H1 (cell line): ENCODE measurements around the gene CSHL1. TPM values are rescaled to one million over a fixed set of nuclear protein-coding genes. Genes with fewer than 3 reads are reported as not detected.

Experiments
- CTCF ChIA-PET: fragments of 300-600 bp; sonication (Branson Sonifier 250); formaldehyde crosslinking; loops from one replicate; lab custom pipeline; 2021; ENCODE audit not compliant: partially characterized antibody; lab: Charles Lee
- POLR2A ChIA-PET: fragments of 300-600 bp; sonication (Branson Sonifier 250); formaldehyde crosslinking; loops from one replicate; lab custom pipeline; 2021; ENCODE audit warnings: inconsistent platforms; ENCODE audit not compliant: partially characterized antibody; lab: Charles Lee
- DNase-seq, 2 experiments: peaks; one replicate each; pipeline versions ENCODE4 v3.0.0 to v3.0.0-alpha.2; 2010 to 2022; ENCODE audit warnings: low spot score in 2 of 2, low read depth in 1 of 2, mixed read lengths in 1 of 2
- FAIRE-seq: peaks from 2 replicates; lab custom pipeline; 2011; peaks lifted over from hg19 to GRCh38; lab: Jason Lieb, UNC
- H2AFZ ChIP-seq: 2 replicates; pipeline ENCODE4 v1.8.1; 2012; ENCODE audit warnings: low read length, inconsistent platforms
- H2AK5ac ChIP-seq: 2 replicates; pipeline ENCODE4 v1.6.1; 2013; ENCODE audit warnings: low read depth, low read length
- H2BK120ac ChIP-seq: replicated peaks from 2 replicates; pipeline ENCODE3; 2013; ENCODE audit warnings: low read depth, low read length, inconsistent platforms
- H2BK12ac ChIP-seq: 2 replicates; pipeline ENCODE4 v1.6.1; 2013; ENCODE audit warnings: low read depth, low read length
- H2BK15ac ChIP-seq: 2 replicates; pipeline ENCODE4 v1.6.1; 2013; ENCODE audit warnings: low read length
- H2BK20ac ChIP-seq: 2 replicates; pipeline ENCODE4 v1.6.1; 2013; ENCODE audit warnings: low read length
- H2BK5ac ChIP-seq: 2 replicates; pipeline ENCODE4 v1.6.1; 2013; ENCODE audit warnings: low read depth, low read length
- H3K14ac ChIP-seq: 2 replicates; pipeline ENCODE4 v1.6.1; 2013; ENCODE audit warnings: inconsistent platforms; ENCODE audit not compliant: insufficient read length
- H3K18ac ChIP-seq: 2 replicates; pipeline ENCODE4 v1.6.1; 2013; ENCODE audit warnings: low read length; ENCODE audit errors: extremely low read depth
- H3K23ac ChIP-seq: 2 replicates; pipeline ENCODE4 v1.6.1; 2013; ENCODE audit warnings: inconsistent platforms; ENCODE audit not compliant: insufficient read length
- H3K23me2 ChIP-seq: 2 replicates; pipeline ENCODE4 v1.6.1; 2013; ENCODE audit warnings: low read depth, low read length
- H3K27ac ChIP-seq: 2 replicates; pipeline ENCODE4 v1.6.1; 2011; ENCODE audit warnings: low read depth, low read length, inconsistent platforms
- H3K27me3 ChIP-seq, 4 experiments: replicated peaks in 1 of 4; 1 replicate in 1 of 4; 2 replicates in 3 of 4; pipeline versions ENCODE4 v1.6.1 to v1.8.1; 2011 to 2013; ENCODE audit warnings: low read length in 3 of 4, mild to moderate bottlenecking in 3 of 4, inconsistent platforms in 2 of 4, mixed read lengths in 2 of 4, moderate library complexity in 1 of 4; ENCODE audit not compliant: control insufficient read depth in 3 of 4, insufficient read depth in 3 of 4; ENCODE audit errors: extremely low read depth in 1 of 4
- H3K36me3 ChIP-seq, 4 experiments: 2 replicates each; pipeline versions ENCODE4 v1.6.1 to v1.8.1; 2011 to 2013; ENCODE audit warnings: mild to moderate bottlenecking in 4 of 4, low read length in 3 of 4, moderate library complexity in 2 of 4, control low read depth in 1 of 4, inconsistent platforms in 1 of 4; ENCODE audit not compliant: insufficient read depth in 4 of 4, control insufficient read depth in 2 of 4
- H3K4ac ChIP-seq: replicated peaks from 2 replicates; pipeline ENCODE3; 2013; ENCODE audit warnings: low read length, low read depth, mixed read lengths, inconsistent platforms; ENCODE audit not compliant: insufficient read length
- H3K4me1 ChIP-seq, 4 experiments: replicated peaks in 1 of 4; 1 replicate in 1 of 4; 2 replicates in 3 of 4; pipeline versions ENCODE4 v1.6.1 to v1.8.1; 2011 to 2013; ENCODE audit warnings: low read length in 3 of 4, inconsistent platforms in 2 of 4, mixed read lengths in 1 of 4; ENCODE audit not compliant: insufficient read depth in 4 of 4, control insufficient read depth in 3 of 4
- H3K4me2 ChIP-seq, 2 experiments: 2 replicates each; pipeline versions ENCODE4 v1.6.1 to v1.8.1; 2011 to 2013; ENCODE audit warnings: low read depth in 2 of 2, low read length in 2 of 2, control low read depth in 1 of 2, inconsistent platforms in 1 of 2, mild to moderate bottlenecking in 1 of 2; ENCODE audit not compliant: insufficient read depth in 1 of 2
- H3K4me3 ChIP-seq, 4 experiments: fragments of 200-600, 300-600 bp in 1 of 4; sonication (generic), shearing (Covaris generic), sonication (Bioruptor Twin) in 1 of 4; 2 replicates each; pipeline versions ENCODE4 v1.5.1 to v1.8.1; 2011 to 2016; ENCODE audit warnings: low read length in 4 of 4, low read depth in 3 of 4, control low read depth in 2 of 4, inconsistent platforms in 2 of 4, mild to moderate bottlenecking in 2 of 4, mixed read lengths in 1 of 4, moderate library complexity in 1 of 4; ENCODE audit not compliant: insufficient read depth in 2 of 4; ENCODE audit errors: extremely low read depth in 1 of 4
- H3K56ac ChIP-seq: replicated peaks from 2 replicates; pipeline ENCODE3; 2013; ENCODE audit warnings: low read depth, mild to moderate bottlenecking, mixed read lengths, low read length, inconsistent platforms; ENCODE audit not compliant: insufficient read length
- H3K79me1 ChIP-seq: 2 replicates; pipeline ENCODE4 v1.6.1; 2013; ENCODE audit warnings: low read depth, low read length, control low read depth
- H3K79me2 ChIP-seq, 2 experiments: 2 replicates each; pipeline versions ENCODE4 v1.6.1 to v1.8.1; 2012 to 2013; ENCODE audit warnings: low read length in 2 of 2, mild to moderate bottlenecking in 2 of 2, inconsistent platforms in 1 of 2; ENCODE audit not compliant: insufficient read depth in 2 of 2, control insufficient read depth in 1 of 2
- H3K9ac ChIP-seq, 4 experiments: replicated peaks in 1 of 4; 1 replicate in 1 of 4; 2 replicates in 3 of 4; pipeline versions ENCODE4 v1.6.1 to v1.8.1; 2011 to 2013; ENCODE audit warnings: low read depth in 3 of 4, low read length in 3 of 4, control low read depth in 2 of 4, mild to moderate bottlenecking in 2 of 4, moderate library complexity in 2 of 4, inconsistent platforms in 1 of 4; ENCODE audit errors: extremely low read depth in 1 of 4
- H3K9me3 ChIP-seq, 2 experiments: 2 replicates each; pipeline versions ENCODE4 v1.6.1 to v1.8.1; 2012 to 2013; ENCODE audit warnings: mild to moderate bottlenecking in 2 of 2, moderate library complexity in 2 of 2, control low read depth in 1 of 2, inconsistent platforms in 1 of 2, low read depth in 1 of 2, low read length in 1 of 2, mixed read lengths in 1 of 2; ENCODE audit not compliant: insufficient read depth in 2 of 2
- H4K20me1 ChIP-seq, 2 experiments: replicated peaks in 1 of 2; 2 replicates each; pipeline versions ENCODE3 to v1.8.1; 2011 to 2013; ENCODE audit warnings: inconsistent platforms in 2 of 2, low read length in 2 of 2, mild to moderate bottlenecking in 1 of 2; ENCODE audit not compliant: insufficient read depth in 2 of 2, control insufficient read depth in 1 of 2
- H4K5ac ChIP-seq: 2 replicates; pipeline ENCODE4 v1.6.1; 2013; ENCODE audit warnings: low read length, low read depth, mixed read lengths, inconsistent platforms; ENCODE audit not compliant: insufficient read length
- H4K8ac ChIP-seq: 2 replicates; pipeline ENCODE4 v1.8.0; 2013; ENCODE audit warnings: mild to moderate bottlenecking, moderate library complexity, low read length, inconsistent platforms; ENCODE audit not compliant: insufficient read depth; ENCODE audit errors: extremely low read depth
- H4K91ac ChIP-seq: replicated peaks from 2 replicates; pipeline ENCODE3; 2013; ENCODE audit warnings: low read length, mixed read lengths, inconsistent platforms; ENCODE audit not compliant: insufficient read length
- JUN ChIP-seq: IDR thresholded peaks from 2 replicates; pipeline ENCODE4 v1.6.1; 2011; ENCODE audit warnings: low read depth, mild to moderate bottlenecking, improper control_type of control experiment, low read length
- POLR2A ChIP-seq, 2 experiments: IDR thresholded peaks; 1 replicate in 1 of 2; 2 replicates in 1 of 2; pipeline ENCODE4 v1.6.1; 2011; ENCODE audit warnings: low read depth in 2 of 2, low read length in 2 of 2, mild to moderate bottlenecking in 2 of 2; ENCODE audit errors: control extremely low read depth in 1 of 2
- RAD21 ChIP-seq, 2 experiments: IDR thresholded peaks in 1 of 2; conservative IDR thresholded peaks in 1 of 2; 2 replicates each; pipeline ENCODE4 v1.6.1; 2011; ENCODE audit warnings: low read depth in 2 of 2, low read length in 2 of 2, improper control_type of control experiment in 1 of 2, inconsistent platforms in 1 of 2, mild to moderate bottlenecking in 1 of 2, moderate library complexity in 1 of 2
- RXRA ChIP-seq: IDR thresholded peaks from 2 replicates; pipeline ENCODE4 v1.6.1; 2011; ENCODE audit warnings: low read depth, mild to moderate bottlenecking, low read length, moderate library complexity; ENCODE audit not compliant: insufficient read depth
- SIN3A ChIP-seq, 2 experiments: IDR thresholded peaks in 1 of 2; conservative IDR thresholded peaks in 1 of 2; 2 replicates each; pipeline ENCODE4 v1.6.1; 2011 to 2012; ENCODE audit warnings: low read length in 2 of 2, improper control_type of control experiment in 1 of 2, low read depth in 1 of 2, mild to moderate bottlenecking in 1 of 2
- WGBS, 2 experiments: shearing (Covaris generic) in 1 of 2; methylation state at CpG; one replicate each; pipeline versions ENCODE4 v1.1.6 to v1.1.7; 2013 to 2015; ENCODE audit warnings: low lambda C conversion rate in 2 of 2, mixed read lengths in 2 of 2, inconsistent platforms in 1 of 2, low coverage in 1 of 2, missing lambda C conversion rate in 1 of 2; ENCODE audit not compliant: insufficient replicate concordance in 2 of 2, insufficient coverage in 1 of 2, insufficient read length in 1 of 2; ENCODE audit errors: extremely low coverage in 1 of 2, missing lambda C conversion rate in 1 of 2; 5-methylcytosine and 5-hydroxymethylcytosine counted together
- polyA plus RNA-seq, 7 experiments: library from polyadenylated mRNA; depleted of rRNA in 3 of 7; stranded (reverse) in 5 of 7; unstranded in 2 of 7; fragments of >200 nt in 5 of 7; fragments of 200-250 nt in 2 of 7; gene quantifications; 1 replicate in 5 of 7; 2 replicates in 1 of 7; 4 replicates in 1 of 7; pipeline versions ENCODE4 v1.2.1 to v1.2.3, GENCODE V29; 2011 to 2013; ENCODE audit warnings: missing spikeins in 2 of 7, mixed read lengths in 2 of 7
- total RNA-seq: library from RNA; stranded (reverse); fragmentation: NEBNext Ultra II Directional; extraction: Animal tissue kit (Norgen Biotek cat#: 25700); gene quantifications from 2 replicates; pipeline ENCODE4 v1.2.1, GENCODE V29; 2021

The CSHL1 gene
- total and polyA plus RNA-seq, 2 of the 8 experiments (the other 6 are each of a cell fraction or from before 2014, with no cell fraction given) = not detected

DNA sequence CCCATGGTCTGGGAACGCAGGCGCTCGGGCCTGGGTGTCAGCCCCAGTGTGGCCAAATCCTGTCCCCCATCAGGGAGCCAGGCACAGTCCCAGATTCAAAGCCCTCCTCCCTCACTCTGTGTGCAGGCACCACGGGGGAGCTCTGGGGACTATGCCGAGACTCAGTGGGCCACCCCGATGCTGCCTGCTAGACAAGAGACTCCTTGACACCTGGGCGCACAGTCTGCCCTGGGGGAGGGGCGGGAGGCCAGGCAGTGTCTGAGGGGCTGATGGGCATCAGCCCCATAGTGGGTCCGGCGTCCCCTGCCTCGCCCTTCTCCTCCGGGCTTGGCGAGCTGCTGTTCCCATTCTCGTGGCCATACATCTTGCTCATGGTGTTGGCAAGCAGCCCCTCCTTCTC, 29.5 kb upstream of the CSHL1 start:
- no peak overlapping the region for H4K5ac ChIP-seq
- DNase-seq (no peak), FAIRE-seq (no peak)
- H3K27ac ChIP-seq = no peak overlapping the region
- POLR2A ChIA-PET = interaction anchor here (0.7 to 1.6 kb wide), 4 partner anchors 10 to 194 kb away, joined by 3 to 8 read pairs (median 3); no protein-coding TSS in a partner anchor
- no peak overlapping the region for H3K18ac ChIP-seq
- no peak overlapping the region for H2BK5ac ChIP-seq
- no peak overlapping the region for H3K4me2 ChIP-seq
- H3K79me1 ChIP-seq = no peaks in the 10 kb centered on the region
- no peak overlapping the region for H3K14ac ChIP-seq
- no peak overlapping the region for H3K56ac ChIP-seq
- H2BK12ac ChIP-seq = no peak overlapping the region
- peaks cover 0 to 21% (median 1%) of the 10 kb centered on the region in 4 experiments; a peak in 4 of 8 replicates for H3K36me3 ChIP-seq
- no peak overlapping the region for H2BK120ac ChIP-seq
- H3K79me2 ChIP-seq = no peaks in the 10 kb centered on the region
- no peak overlapping the region for H2AK5ac ChIP-seq
- no peak overlapping the region for H4K91ac ChIP-seq
- H3K9ac ChIP-seq = no peak overlapping the region
- no peak overlapping the region for H2AFZ ChIP-seq
- no peak overlapping the region for H2BK20ac ChIP-seq
- H3K27me3 ChIP-seq = no peaks in the 10 kb centered on the region
- H3K4me3 ChIP-seq = no peak overlapping the region
- peaks cover 0 to 2% (median 0%) of the 10 kb centered on the region in 4 experiments; a peak in 2 of 7 replicates for H3K4me1 ChIP-seq
- no peak overlapping the region for H3K4ac ChIP-seq
- H4K8ac ChIP-seq = no peak overlapping the region
- CTCF ChIA-PET = interaction anchor here (0.5 to 6.1 kb wide), 18 partner anchors 9 to 113 kb away, joined by 3 to 64 read pairs (median 4); partner anchors contain the start of genes CD79B and GH1
- H2BK15ac ChIP-seq = no peak overlapping the region
- no peaks in the 10 kb centered on the region for H3K23me2 ChIP-seq
- H4K20me1 ChIP-seq = peaks cover 0 to 5% of the 10 kb centered on the region in 2 experiments
- H3K9me3 ChIP-seq = no peaks in the 10 kb centered on the region
- no peak overlapping the region for H3K23ac ChIP-seq
- WGBS, 2 experiments = 89% methylated on average over 12 of the region's 14 CpGs; no CpG with 5 or more reads in 1 of the 2 experiments
- TF ChIP-seq JUN (no peak), RAD21 (IDR thresholded peaks at IDR 0.05 in 1 of 2, conservative IDR thresholded peaks at IDR 0.05 in 1 of 2; ENCODE audit: low read depth in 2 of 2, low read length in 2 of 2) (no peak), SIN3A (conservative IDR thresholded peaks at IDR 0.05 in 1 of 2, IDR thresholded peaks at IDR 0.05 in 1 of 2; ENCODE audit: low read depth in 1 of 2, low read length in 2 of 2) (no peak), POLR2A (IDR thresholded peaks at IDR 0.05; ENCODE audit: control extremely low read depth in 1 of 2, low read depth in 2 of 2, low read length in 2 of 2) (no peak), RXRA (no peak)
